HG03108 (cell line): ENCODE data around the gene RAB33B.
"Not testable (repeated sequence)": the region's sequence is repeated elsewhere in the genome, so short reads cannot be mapped to it uniquely, and the experiment has no call there.

Experiments
- ATAC-seq: cut with Tn5 transposase; IDR thresholded peaks from one replicate; pipeline ENCODE4 v1.9.1; 2021; ENCODE audit warnings: moderate library complexity; ENCODE audit not compliant: unreplicated experiment

Gene RAB33B

GRCh38 chr4:139461022-139461628 lies 7.2 kb downstream of the RAB33B start:
- ATAC-seq, result no peak

GRCh38 chr4:139464512-139464911 lies 10.6 kb downstream of the RAB33B start:
- ATAC-seq, result not testable (repeated sequence)

GRCh38 chr4:139465922-139466321 lies 12.0 kb downstream of the RAB33B start:
- no peak for ATAC-seq

- ATAC-seq, result not testable (repeated sequence)
Measured at GRCh38 chr4:139468756-139469155, 14.8 kb downstream of the RAB33B start.

- no peak for ATAC-seq
Measured at GRCh38 chr4:139469216-139469615, 15.3 kb downstream of the RAB33B start.

- no peak for ATAC-seq
Measured at GRCh38 chr4:139469869-139470268, 15.9 kb downstream of the RAB33B start.

- ATAC-seq, result no peak
Measured at GRCh38 chr4:139470295-139470694, 16.4 kb downstream of the RAB33B start.

GRCh38 chr4:139470997-139471665 lies 17.2 kb downstream of the RAB33B start:
- peak; percentile 64 for ATAC-seq

- no peak for ATAC-seq
Measured at GRCh38 chr4:139472852-139473251, 18.9 kb downstream of the RAB33B start.

- ATAC-seq, result no peak
Measured at GRCh38 chr4:139476363-139476762, 22.4 kb downstream of the RAB33B start.

- ATAC-seq, result no peak
Measured at GRCh38 chr4:139481465-139481864, 27.5 kb downstream of the RAB33B start.

- no peak for ATAC-seq
Measured at GRCh38 chr4:139483000-139483399, 29.1 kb downstream of the RAB33B start.

GRCh38 chr4:139484783-139485311 lies 30.9 kb downstream of the RAB33B start:
- ATAC-seq, result no peak

GRCh38 chr4:139488442-139488841 lies 34.5 kb downstream of the RAB33B start:
- no peak for ATAC-seq

GRCh38 chr4:139489638-139490037 lies 35.7 kb downstream of the RAB33B start:
- ATAC-seq, result no peak

GRCh38 chr4:139492429-139492828 lies 38.5 kb downstream of the RAB33B start:
- ATAC-seq, result no peak

- ATAC-seq, result no peak
Measured at GRCh38 chr4:139493176-139493575, 39.3 kb downstream of the RAB33B start.

- ATAC-seq, result no peak
Measured at GRCh38 chr4:139499186-139499585, 45.3 kb downstream of the RAB33B start.

- ATAC-seq, result no peak
Measured at GRCh38 chr4:139501117-139501516, 47.2 kb downstream of the RAB33B start.

GRCh38 chr4:139501527-139501926 lies 47.6 kb downstream of the RAB33B start:
- ATAC-seq, result no peak

GRCh38 chr4:139501927-139502899 lies 48.3 kb downstream of the RAB33B start:
- ATAC-seq, result no peak
